ENCODE results near the gene HACE1. TPM values are rescaled to one million over a fixed set of nuclear protein-coding genes. Genes with fewer than 3 reads are reported as not detected.
"Not testable (repeated sequence)": the region's sequence is repeated elsewhere in the genome, so short reads cannot be mapped to it uniquely, and the experiment has no call there.

HACE1 gene
- total RNA-seq, 4 donors from 2014 or later, result 11.8 to 34.7 (median 16.4) TPM

DNA sequence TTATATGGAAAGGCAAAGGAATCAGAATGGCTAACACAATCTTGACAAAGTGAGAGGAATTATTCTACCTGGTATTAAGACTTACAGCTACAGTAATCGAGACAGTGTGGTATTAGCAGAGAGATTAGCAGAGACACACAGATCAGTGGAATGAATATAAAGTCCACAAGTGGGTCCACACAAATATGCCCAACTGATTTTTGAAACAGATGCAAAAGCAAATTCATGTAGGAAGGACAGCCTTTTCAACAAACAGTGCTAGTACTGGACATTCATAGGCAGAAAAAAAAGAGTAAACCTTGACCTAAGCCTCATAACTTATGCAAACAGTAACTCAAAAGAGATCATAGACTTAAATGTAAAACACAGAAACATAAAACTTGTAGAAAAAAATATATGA, 22.6 kb downstream of the HACE1 start:
- no peak overlapping the region for H3K4me3 ChIP-seq
- DNase-seq, result no peak
- no peaks in the 10 kb centered on the region for H3K27me3 ChIP-seq
- H3K36me3 ChIP-seq, result peaks cover 0 to 16% (median 0%) of the 10 kb centered on the region in 3 donors
- H3K4me1 ChIP-seq, result no peaks in the 10 kb centered on the region
- H3K27ac ChIP-seq, result no peak overlapping the region
- no peaks in the 10 kb centered on the region for H3K9me3 ChIP-seq
- TF ChIP-seq, protein P1, sequence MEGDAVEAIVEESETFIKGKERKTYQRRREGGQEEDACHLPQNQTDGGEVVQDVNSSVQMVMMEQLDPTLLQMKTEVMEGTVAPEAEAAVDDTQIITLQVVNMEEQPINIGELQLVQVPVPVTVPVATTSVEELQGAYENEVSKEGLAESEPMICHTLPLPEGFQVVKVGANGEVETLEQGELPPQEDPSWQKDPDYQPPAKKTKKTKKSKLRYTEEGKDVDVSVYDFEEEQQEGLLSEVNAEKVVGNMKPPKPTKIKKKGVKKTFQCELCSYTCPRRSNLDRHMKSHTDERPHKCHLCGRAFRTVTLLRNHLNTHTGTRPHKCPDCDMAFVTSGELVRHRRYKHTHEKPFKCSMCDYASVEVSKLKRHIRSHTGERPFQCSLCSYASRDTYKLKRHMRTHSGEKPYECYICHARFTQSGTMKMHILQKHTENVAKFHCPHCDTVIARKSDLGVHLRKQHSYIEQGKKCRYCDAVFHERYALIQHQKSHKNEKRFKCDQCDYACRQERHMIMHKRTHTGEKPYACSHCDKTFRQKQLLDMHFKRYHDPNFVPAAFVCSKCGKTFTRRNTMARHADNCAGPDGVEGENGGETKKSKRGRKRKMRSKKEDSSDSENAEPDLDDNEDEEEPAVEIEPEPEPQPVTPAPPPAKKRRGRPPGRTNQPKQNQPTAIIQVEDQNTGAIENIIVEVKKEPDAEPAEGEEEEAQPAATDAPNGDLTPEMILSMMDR (IDR thresholded peaks at IDR 0.05), result no peak
- TF ChIP-seq POLR2A (IDR thresholded peaks at IDR 0.05), result no peak

DNA sequence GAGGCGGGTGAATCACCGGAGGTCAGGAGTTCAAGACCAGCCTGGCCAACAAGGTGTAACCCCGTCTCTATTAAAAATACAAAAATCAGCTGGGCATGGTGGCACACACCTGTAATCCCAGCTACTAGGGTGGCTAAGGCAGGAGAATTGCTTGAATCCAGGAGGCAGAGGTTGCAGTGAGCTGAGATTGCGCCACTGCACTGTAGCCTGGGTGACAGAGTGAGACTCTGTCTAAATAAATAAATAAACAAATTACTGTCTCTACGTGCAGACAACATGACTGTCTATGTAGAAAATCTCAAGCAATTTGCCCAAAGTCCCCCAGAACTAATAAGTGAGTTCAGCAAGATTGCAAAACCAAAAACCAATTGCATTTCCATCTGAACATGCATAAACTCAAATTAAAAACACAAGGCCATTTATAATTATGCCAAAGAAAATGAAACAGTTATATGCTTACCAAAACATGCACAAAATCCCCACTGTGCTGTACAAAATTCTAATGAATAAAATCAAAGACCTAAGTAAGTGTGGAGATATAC, 23.2 kb downstream of the HACE1 start:
- H3K36me3 ChIP-seq, result peaks cover 0 to 13% (median 0%) of the 10 kb centered on the region in 3 donors
- DNase-seq, H3K27me3 ChIP-seq, H3K4me1 ChIP-seq, H3K9me3 ChIP-seq, H3K27ac ChIP-seq, H3K4me3 ChIP-seq: not testable (repeated sequence)

DNA sequence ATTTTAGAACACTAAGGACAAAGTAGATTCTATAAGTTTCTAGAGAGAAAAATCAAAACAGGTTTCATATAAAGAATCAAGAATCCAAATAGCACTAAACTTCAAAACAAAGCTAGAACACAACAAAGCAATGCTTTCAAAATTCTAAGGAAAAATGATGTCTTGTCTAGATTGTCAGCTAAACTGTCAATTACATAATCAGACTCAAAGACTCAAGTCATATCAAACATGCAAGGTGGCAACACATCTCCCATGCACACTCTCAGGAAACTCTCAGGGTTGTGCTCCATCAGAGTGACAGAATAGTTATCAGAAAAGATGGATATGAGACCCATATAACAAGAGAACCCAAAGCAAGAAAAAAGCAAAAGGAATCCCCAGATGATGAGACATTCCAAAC, 23.9 kb downstream of the HACE1 start:
- no peak for DNase-seq
- Histone ChIP-seq H3K36me3 (peaks cover 0 to 13% (median 0%) of the 10 kb centered on the region in 3 donors), H3K27me3 (no peaks in the 10 kb centered on the region), H3K4me3 (no peak overlapping the region), H3K4me1 (no peaks in the 10 kb centered on the region), H3K9me3 (no peaks in the 10 kb centered on the region), H3K27ac (no peak overlapping the region)
- TF ChIP-seq, protein P1 (IDR thresholded peaks at IDR 0.05), result no peak
- TF ChIP-seq POLR2A (IDR thresholded peaks at IDR 0.05), result no peak

DNA sequence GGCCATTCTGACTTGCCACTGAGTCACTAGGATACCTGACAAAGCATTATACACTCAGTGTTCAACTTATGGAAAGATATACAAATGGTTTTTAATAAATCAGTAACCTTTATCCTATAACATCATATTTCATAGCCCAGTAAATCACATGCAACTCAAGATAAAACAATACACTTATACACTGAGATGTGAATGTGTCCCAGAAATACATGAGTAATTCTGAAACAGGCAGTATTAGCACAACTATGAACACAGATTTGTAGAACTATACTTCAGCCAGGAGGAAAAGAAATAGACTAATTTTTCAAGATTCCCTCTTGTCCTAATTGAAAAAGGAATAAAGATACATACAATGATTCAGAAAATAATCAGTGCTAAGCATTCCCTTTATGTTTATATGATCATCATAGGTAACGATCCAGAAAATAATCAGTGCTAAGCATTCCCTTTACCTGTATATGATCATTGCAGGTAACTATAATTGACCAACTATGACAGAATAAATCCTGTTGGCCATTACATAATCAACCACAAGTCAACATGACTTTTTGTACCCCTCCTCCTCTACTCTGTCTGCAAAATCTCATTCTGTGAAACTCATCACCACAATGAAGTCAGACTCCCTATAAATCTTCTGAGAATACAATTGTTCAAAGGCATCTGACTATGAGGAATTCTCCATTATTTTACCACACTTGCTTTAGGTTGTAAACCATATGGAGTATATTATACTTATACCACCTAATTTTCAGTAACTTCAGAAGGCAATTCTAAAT, 30.3 kb downstream of the HACE1 start:
- no peak overlapping the region for H3K27ac ChIP-seq
- H3K36me3 ChIP-seq, result peaks cover 0 to 13% (median 0%) of the 10 kb centered on the region in 3 donors
- H3K9me3 ChIP-seq, result peaks cover 0 to 2% (median 0%) of the 10 kb centered on the region in 4 donors
- TF ChIP-seq POLR2A (IDR thresholded peaks at IDR 0.05), result no peak
- H3K27me3 ChIP-seq, result no peaks in the 10 kb centered on the region
- no peaks in the 10 kb centered on the region for H3K4me1 ChIP-seq
- no peak for DNase-seq
- no peak overlapping the region for H3K4me3 ChIP-seq

DNA sequence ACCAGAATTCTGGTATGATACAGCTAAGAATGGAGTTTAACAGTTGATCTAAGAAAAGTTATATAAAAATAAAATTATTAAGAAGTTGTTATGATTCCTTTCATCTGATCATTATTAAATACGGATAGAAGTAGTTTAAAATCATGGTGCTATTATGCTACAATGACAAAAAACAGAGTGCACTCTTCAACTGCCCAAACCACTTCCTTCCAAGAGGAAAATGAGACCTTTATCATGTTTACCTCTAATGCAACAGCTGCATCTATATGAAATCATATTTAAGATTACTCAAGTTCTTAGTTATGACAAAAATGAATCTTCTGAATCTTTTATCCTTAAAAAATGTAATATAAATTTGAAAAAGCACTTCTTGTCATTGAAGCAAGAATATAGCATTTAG, 31.2 kb downstream of the HACE1 start:
- Histone ChIP-seq H3K27ac (no peak overlapping the region), H3K4me3 (no peak overlapping the region), H3K36me3 (peaks cover 0 to 9% (median 0%) of the 10 kb centered on the region in 3 donors), H3K27me3 (no peaks in the 10 kb centered on the region), H3K4me1 (no peaks in the 10 kb centered on the region), H3K9me3 (peaks cover 0 to 2% (median 0%) of the 10 kb centered on the region in 4 donors)
- no peak for DNase-seq
- TF ChIP-seq, protein P1 (IDR thresholded peaks at IDR 0.05), result no peak
- no peak for TF ChIP-seq POLR2A (IDR thresholded peaks at IDR 0.05)

DNA sequence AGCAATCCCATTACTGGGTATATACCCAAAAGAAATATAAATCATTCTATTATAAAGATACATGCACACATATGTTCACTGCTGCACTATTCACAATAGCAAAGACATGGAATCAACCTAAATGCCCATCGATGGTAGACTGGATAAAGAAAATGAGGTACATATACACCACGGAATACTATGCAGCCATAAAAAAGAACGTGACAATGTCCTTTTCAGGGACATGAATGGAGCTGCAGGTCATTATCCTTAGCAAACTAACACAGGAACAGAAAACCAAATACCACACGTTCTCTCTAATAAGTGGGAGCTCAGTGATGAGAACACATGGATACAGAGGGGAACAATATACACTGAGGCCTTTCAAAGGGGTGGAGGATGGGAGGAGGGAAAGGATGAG, 38.9 kb downstream of the HACE1 start:
- H3K36me3 ChIP-seq, H3K4me1 ChIP-seq, DNase-seq, H3K27me3 ChIP-seq, H3K9me3 ChIP-seq, H3K27ac ChIP-seq, H3K4me3 ChIP-seq: not testable (repeated sequence)

DNA sequence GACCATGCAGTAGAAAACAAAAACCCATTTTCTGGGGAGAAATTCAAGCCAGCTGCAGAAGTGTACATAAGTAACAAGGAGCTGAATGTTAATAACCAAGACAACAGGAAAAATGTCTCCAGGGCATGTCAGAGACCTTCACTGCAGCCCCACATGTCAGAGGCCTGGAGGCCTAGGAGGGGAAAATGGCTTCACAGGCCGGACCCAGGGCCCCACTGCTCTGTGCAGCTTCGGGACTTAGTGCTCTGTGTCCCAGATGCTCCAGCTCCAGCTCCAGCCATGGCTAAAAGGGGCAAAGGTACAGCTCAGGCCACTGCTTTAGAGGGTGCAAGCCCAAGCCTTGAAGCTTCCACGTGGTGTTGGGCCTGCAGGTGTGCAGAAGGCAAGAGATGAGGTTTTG, 43.6 kb downstream of the HACE1 start:
- no peaks in the 10 kb centered on the region for H3K36me3 ChIP-seq
- TF ChIP-seq POLR2A (IDR thresholded peaks at IDR 0.05), result no peak
- TF ChIP-seq, protein P1 (IDR thresholded peaks at IDR 0.05), result no peak
- H3K9me3 ChIP-seq, result no peaks in the 10 kb centered on the region
- H3K4me1 ChIP-seq, result no peaks in the 10 kb centered on the region
- H3K4me3 ChIP-seq, result no peak overlapping the region
- DNase-seq, result no peak
- H3K27ac ChIP-seq, result no peak overlapping the region
- no peaks in the 10 kb centered on the region for H3K27me3 ChIP-seq
